HG02943 (cell line): Measurements from ENCODE around the gene PPEF2.
"Not testable (repeated sequence)": the region's sequence is repeated elsewhere in the genome, so short reads cannot be mapped to it uniquely, and the experiment has no call there.

Experiments
- ATAC-seq: cut with Tn5 transposase; IDR thresholded peaks from one replicate; pipeline ENCODE4 v1.9.1; 2021; ENCODE audit warnings: mild to moderate bottlenecking, low read depth, moderate library complexity; ENCODE audit not compliant: unreplicated experiment

Gene PPEF2

GRCh38 chr4:75895744-75896314 lies 6.4 kb downstream of the PPEF2 start:
- no peak for ATAC-seq

- ATAC-seq: no peak
Observed at GRCh38 chr4:75892508-75892907, 9.7 kb downstream of the PPEF2 start.

- no peak for ATAC-seq
Observed at GRCh38 chr4:75891611-75892010, 10.6 kb downstream of the PPEF2 start.

GRCh38 chr4:75889537-75890199 lies 12.6 kb downstream of the PPEF2 start:
- ATAC-seq: no peak

GRCh38 chr4:75886104-75886503 lies 16.1 kb downstream of the PPEF2 start:
- ATAC-seq: no peak

- no peak for ATAC-seq
Observed at GRCh38 chr4:75881476-75881875, 20.8 kb downstream of the PPEF2 start.

- ATAC-seq: no peak
Observed at GRCh38 chr4:75880278-75880677, 22.0 kb downstream of the PPEF2 start.

- no peak for ATAC-seq
Observed at GRCh38 chr4:75878246-75878756, 24.0 kb downstream of the PPEF2 start.

GRCh38 chr4:75876218-75876617 lies 26.0 kb downstream of the PPEF2 start:
- ATAC-seq: no peak

- ATAC-seq: no peak
Observed at GRCh38 chr4:75869100-75869499, 33.2 kb downstream of the PPEF2 start.

GRCh38 chr4:75867130-75867529 lies 35.1 kb downstream of the PPEF2 start:
- ATAC-seq: no peak

GRCh38 chr4:75860606-75861005 lies 41.6 kb downstream of the PPEF2 start:
- ATAC-seq: no peak

GRCh38 chr4:75858721-75859120 lies 43.5 kb downstream of the PPEF2 start:
- no peak for ATAC-seq

GRCh38 chr4:75849461-75849860 lies 52.8 kb downstream of the PPEF2 start:
- ATAC-seq: no peak

- ATAC-seq: no peak
Observed at GRCh38 chr4:75848891-75849290, 53.4 kb downstream of the PPEF2 start.

GRCh38 chr4:75848171-75848760 lies 54.0 kb downstream of the PPEF2 start:
- ATAC-seq: not testable (repeated sequence)

- ATAC-seq: no peak
Observed at GRCh38 chr4:75845992-75846391, 56.3 kb downstream of the PPEF2 start.

GRCh38 chr4:75844151-75844662 lies 58.0 kb downstream of the PPEF2 start:
- ATAC-seq: no peak

GRCh38 chr4:75843596-75843995 lies 58.7 kb downstream of the PPEF2 start:
- ATAC-seq: no peak

- ATAC-seq: no peak
Observed at GRCh38 chr4:75841641-75842520, 60.4 kb downstream of the PPEF2 start.

- no peak for ATAC-seq
Observed at GRCh38 chr4:75834772-75835154, 67.5 kb downstream of the PPEF2 start.
